ENCODE data around the gene KARS1. TPM values are rescaled to one million over a fixed set of nuclear protein-coding genes. Genes with fewer than 3 reads are reported as not detected.

Gene KARS1
- total and polyA plus RNA-seq, 5 donors from 2014 or later: 130 to 237 (median 192) TPM

DNA sequence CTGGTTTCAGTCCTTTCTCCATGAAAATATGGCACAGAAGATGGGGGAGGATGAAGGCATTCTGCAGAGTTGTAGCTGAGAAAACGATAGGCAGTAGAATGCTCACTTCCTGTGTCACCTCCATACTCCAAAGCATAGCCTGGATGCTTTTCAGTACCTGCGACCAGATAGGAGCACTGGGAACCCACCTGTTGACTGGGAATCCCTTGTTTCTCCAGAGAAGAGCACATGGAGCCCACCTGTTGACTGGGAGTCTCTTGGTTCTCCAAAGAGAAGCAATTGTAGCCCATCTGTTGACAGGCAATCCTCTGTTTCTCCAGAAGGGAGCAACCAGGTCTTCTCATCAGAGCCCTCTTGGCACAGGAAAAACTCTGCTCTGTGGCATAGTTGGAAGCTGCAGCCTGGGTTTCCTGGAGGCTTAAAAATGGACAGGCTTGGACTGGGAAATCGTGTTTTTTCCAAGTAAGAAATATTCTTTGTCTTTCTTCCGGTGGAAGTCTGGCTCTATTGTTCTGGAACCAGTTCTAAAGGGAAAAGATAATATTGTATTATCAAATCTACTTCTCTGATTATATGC, 13.3 kb upstream of the KARS1 start:
- no peak overlapping the region for H3K27ac ChIP-seq (ENCODE audit: insufficient read depth, low read length, poor library complexity, severe bottlenecking)

DNA sequence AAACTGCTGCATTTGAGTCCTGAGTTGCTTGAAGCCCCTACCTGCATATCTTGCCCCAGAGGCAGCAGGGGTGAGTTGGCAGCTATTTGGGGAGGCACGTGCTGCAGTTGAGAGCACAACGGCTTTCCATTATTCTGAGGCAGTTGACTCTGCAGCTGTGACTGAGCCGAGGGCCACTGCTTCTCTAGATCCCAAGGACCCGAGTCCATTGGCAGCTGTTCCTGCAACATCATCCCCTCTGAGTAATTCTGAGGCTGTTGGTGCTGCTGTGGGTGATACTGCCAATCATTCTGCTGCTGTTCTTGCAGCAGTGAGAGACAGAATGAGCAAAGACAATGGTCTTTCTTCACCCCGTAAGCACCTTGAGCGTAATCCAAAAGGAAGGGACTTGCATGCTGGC, 12.9 kb upstream of the KARS1 start:
- Mint-ChIP-seq H3K9me3 (no peaks in the 10 kb centered on the region), H3K27ac (no peak overlapping the region), H3K27me3 (no peaks in the 10 kb centered on the region), H3K36me3 (peaks cover 24% of the 10 kb centered on the region), H3K4me1 (peaks cover 17 to 24% (median 20%) of the 10 kb centered on the region in 4 donors), H3K4me3 (no peak overlapping the region)
- Histone ChIP-seq H3K9me3 (ENCODE audit: control insufficient read depth in 2 of 2, low read length in 2 of 2) (no peaks in the 10 kb centered on the region), H3K27ac (ENCODE audit: insufficient read depth, low read length, poor library complexity, severe bottlenecking) (no peak overlapping the region), H3K27me3 (ENCODE audit: control insufficient read depth, insufficient read depth, low read length) (no peaks in the 10 kb centered on the region), H3K4me1 (ENCODE audit: control insufficient read depth, insufficient read depth, low read length, poor library complexity, severe bottlenecking) (no peaks in the 10 kb centered on the region), H3K36me3 (ENCODE audit: control insufficient read depth, insufficient read depth, low read length) (peaks cover 50% of the 10 kb centered on the region), H3K4me3 (ENCODE audit: low read depth, low read length) (no peak overlapping the region)
- ATAC-seq (ENCODE audit: low read depth in 2 of 2) (no peak), DNase-seq (no peak)

More for the DNA sequence above, 13.3 kb upstream of the KARS1 start:
- H3K4me3 Mint-ChIP-seq: peak overlapping the region in 1 of 4 donors; percentile 27
- peaks cover 15 to 22% (median 16%) of the 10 kb centered on the region in 4 donors for H3K4me1 Mint-ChIP-seq
- Histone ChIP-seq H3K27me3 (ENCODE audit: control insufficient read depth, insufficient read depth, low read length) (no peaks in the 10 kb centered on the region), H3K9me3 (ENCODE audit: control insufficient read depth in 2 of 2, low read length in 2 of 2) (no peaks in the 10 kb centered on the region), H3K36me3 (ENCODE audit: control insufficient read depth, insufficient read depth, low read length) (peaks cover 45% of the 10 kb centered on the region), H3K4me1 (ENCODE audit: control insufficient read depth, insufficient read depth, low read length, poor library complexity, severe bottlenecking) (no peaks in the 10 kb centered on the region), H3K4me3 (ENCODE audit: low read depth, low read length) (no peak overlapping the region)
- ATAC-seq (ENCODE audit: low read depth in 2 of 2) (no peak), DNase-seq (no peak)
- H3K27ac Mint-ChIP-seq: no peak overlapping the region
- peaks cover 20% of the 10 kb centered on the region for H3K36me3 Mint-ChIP-seq
- no peaks in the 10 kb centered on the region for H3K27me3 Mint-ChIP-seq
- no peaks in the 10 kb centered on the region for H3K9me3 Mint-ChIP-seq

DNA sequence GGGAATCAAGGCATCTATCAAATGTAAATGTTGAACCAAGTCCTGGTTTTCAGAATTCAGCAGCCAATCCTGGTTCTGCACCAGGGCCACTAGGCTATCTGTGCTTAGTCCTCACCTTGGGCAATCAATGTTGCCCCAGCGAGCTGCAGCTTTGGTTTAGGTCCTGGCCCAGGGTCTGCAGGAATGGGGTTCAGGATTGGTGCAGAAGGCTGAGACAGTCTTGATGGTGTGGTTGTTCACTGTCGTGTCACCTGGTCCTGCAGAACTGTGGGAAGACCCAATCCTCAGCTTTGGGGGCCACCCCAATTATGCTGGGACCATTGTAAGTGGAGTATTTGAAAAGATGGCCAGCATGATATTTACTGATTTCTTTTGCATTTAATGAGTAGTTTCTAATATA, 10.7 kb upstream of the KARS1 start:
- Mint-ChIP-seq H3K27me3 (no peaks in the 10 kb centered on the region), H3K27ac (no peak overlapping the region), H3K9me3 (no peaks in the 10 kb centered on the region), H3K4me1 (peaks cover 31 to 41% (median 36%) of the 10 kb centered on the region in 4 donors), H3K36me3 (peaks cover 40% of the 10 kb centered on the region), H3K4me3 (no peak overlapping the region)
- Histone ChIP-seq H3K36me3 (ENCODE audit: control insufficient read depth, insufficient read depth, low read length) (peaks cover 66% of the 10 kb centered on the region), H3K27me3 (ENCODE audit: control insufficient read depth, insufficient read depth, low read length) (no peaks in the 10 kb centered on the region), H3K4me3 (ENCODE audit: low read depth, low read length) (no peak overlapping the region), H3K9me3 (ENCODE audit: control insufficient read depth in 2 of 2, low read length in 2 of 2) (no peaks in the 10 kb centered on the region), H3K4me1 (ENCODE audit: control insufficient read depth, insufficient read depth, low read length, poor library complexity, severe bottlenecking) (peaks cover 11% of the 10 kb centered on the region), H3K27ac (ENCODE audit: insufficient read depth, low read length, poor library complexity, severe bottlenecking) (peak overlapping the region; percentile 23)
- ATAC-seq (ENCODE audit: low read depth in 2 of 2) (no peak), DNase-seq (no peak)

DNA sequence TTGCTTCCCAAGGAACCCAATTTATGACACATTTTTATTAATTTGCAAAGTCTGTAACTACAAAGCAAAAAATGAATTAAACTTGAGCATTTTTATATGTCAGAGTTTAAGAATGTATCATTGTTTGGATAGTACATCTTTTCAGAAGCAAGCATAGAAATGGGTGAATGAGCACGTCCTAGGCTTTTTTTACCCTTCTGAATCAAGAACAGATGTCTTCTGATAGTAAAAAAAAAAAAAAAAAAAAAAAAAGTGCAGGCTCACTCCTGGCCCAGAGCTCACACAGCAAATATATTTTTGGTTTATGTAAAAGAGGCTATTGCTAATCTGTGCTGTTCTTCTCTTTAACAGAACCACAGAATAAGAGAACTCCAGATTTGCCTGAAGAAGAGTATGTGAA, 6.5 kb upstream of the KARS1 start:
- peaks cover 55% of the 10 kb centered on the region for H3K36me3 ChIP-seq (ENCODE audit: control insufficient read depth, insufficient read depth, low read length)
- ATAC-seq (ENCODE audit: low read depth in 2 of 2) (no peak), DNase-seq (no peak)
- H3K4me3 ChIP-seq (ENCODE audit: low read depth, low read length): peak overlapping the region; percentile 100
- peaks cover 46% of the 10 kb centered on the region for H3K36me3 Mint-ChIP-seq
- H3K9me3 Mint-ChIP-seq: no peaks in the 10 kb centered on the region
- peak overlapping the region; percentile 97 for H3K27ac ChIP-seq (ENCODE audit: insufficient read depth, low read length, poor library complexity, severe bottlenecking)
- H3K4me1 ChIP-seq (ENCODE audit: control insufficient read depth, insufficient read depth, low read length, poor library complexity, severe bottlenecking): peaks cover 47% of the 10 kb centered on the region
- peak overlapping the region in 2 of 3 donors; percentile 13 to 89 for H3K27ac Mint-ChIP-seq
- no peaks in the 10 kb centered on the region for H3K27me3 Mint-ChIP-seq
- H3K4me3 Mint-ChIP-seq: peak overlapping the region; percentile 66 to 94 (median 68)
- no peaks in the 10 kb centered on the region for H3K9me3 ChIP-seq (ENCODE audit: control insufficient read depth in 2 of 2, low read length in 2 of 2)
- peaks cover 51 to 72% (median 65%) of the 10 kb centered on the region in 4 donors for H3K4me1 Mint-ChIP-seq
- H3K27me3 ChIP-seq (ENCODE audit: control insufficient read depth, insufficient read depth, low read length): no peaks in the 10 kb centered on the region

DNA sequence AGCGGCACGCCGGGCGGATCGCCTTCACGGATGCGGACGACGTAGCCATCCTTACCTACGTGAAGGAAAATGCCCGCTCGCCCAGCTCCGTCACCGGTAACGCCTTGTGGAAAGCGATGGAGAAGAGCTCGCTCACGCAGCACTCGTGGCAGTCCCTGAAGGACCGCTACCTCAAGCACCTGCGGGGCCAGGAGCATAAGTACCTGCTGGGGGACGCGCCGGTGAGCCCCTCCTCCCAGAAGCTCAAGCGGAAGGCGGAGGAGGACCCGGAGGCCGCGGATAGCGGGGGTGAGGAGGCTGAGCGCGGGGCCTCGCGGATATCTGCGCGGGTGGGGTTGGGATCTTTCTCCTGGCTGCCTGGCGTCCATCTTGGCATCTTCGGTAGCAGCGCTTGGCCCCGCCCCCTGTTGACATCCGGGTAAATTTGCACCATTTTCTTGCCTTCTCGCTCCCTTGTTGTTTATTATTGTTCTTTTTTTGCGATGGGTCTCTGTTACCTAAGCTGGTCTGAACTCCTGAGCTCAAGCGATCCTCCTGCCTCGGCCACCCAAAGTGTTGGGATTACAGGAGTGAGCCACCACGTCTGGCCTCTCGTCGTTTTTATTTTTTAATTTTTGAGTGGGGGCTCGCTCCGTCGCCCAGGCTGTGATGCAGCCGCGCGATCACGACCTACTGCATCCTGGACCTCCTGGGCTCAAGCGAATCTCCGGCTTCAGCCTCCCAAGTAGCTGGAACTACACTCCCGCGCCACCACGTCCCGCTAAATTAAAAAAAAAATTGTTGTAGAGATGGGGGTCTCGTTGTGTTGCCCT, 1.0 kb upstream of the KARS1 start:
- Histone ChIP-seq H3K36me3 (ENCODE audit: control insufficient read depth, insufficient read depth, low read length) (peaks cover 23% of the 10 kb centered on the region), H3K4me3 (ENCODE audit: low read depth, low read length) (peak overlapping the region; percentile 100), H3K4me1 (ENCODE audit: control insufficient read depth, insufficient read depth, low read length, poor library complexity, severe bottlenecking) (peaks cover 73% of the 10 kb centered on the region), H3K27me3 (ENCODE audit: control insufficient read depth, insufficient read depth, low read length) (no peaks in the 10 kb centered on the region), H3K9me3 (ENCODE audit: control insufficient read depth in 2 of 2, low read length in 2 of 2) (no peaks in the 10 kb centered on the region), H3K27ac (ENCODE audit: insufficient read depth, low read length, poor library complexity, severe bottlenecking) (peak overlapping the region; percentile 97)
- Mint-ChIP-seq H3K27ac (peak overlapping the region; percentile 99 to 100 (median 99)), H3K4me3 (peak overlapping the region; percentile 94 to 100 (median 100)), H3K9me3 (peaks cover 0 to 2% (median 0%) of the 10 kb centered on the region in 7 donors), H3K4me1 (peaks cover 36 to 74% (median 58%) of the 10 kb centered on the region in 4 donors), H3K36me3 (peaks cover 28% of the 10 kb centered on the region), H3K27me3 (no peaks in the 10 kb centered on the region)
- peak; percentile 80 to 89 (median 89) for DNase-seq
- peak; percentile 33 to 34 for ATAC-seq (ENCODE audit: low read depth in 2 of 2)

DNA sequence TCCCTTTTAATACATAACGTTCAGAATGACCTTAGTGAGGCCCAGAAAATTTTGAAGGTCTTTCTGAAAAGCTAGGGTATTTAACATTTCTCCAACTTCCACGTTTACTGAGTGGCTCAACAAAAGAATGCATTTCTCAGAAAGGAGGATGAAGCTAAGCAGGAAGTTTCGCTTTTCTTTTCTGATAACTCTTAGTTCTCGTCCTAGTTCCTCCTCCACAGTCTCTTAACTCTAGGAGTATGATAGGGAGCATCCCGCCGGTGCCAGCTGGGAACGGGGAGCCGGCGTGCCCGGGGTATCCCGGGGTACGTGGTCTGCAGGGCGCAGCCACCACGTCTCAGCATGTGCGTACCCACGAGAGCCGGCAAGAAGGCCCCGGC, 363 bp downstream of the KARS1 start:
- H3K36me3 Mint-ChIP-seq: peaks cover 28% of the 10 kb centered on the region
- peaks cover 38 to 75% (median 55%) of the 10 kb centered on the region in 4 donors for H3K4me1 Mint-ChIP-seq
- H3K27me3 ChIP-seq (ENCODE audit: control insufficient read depth, insufficient read depth, low read length): no peaks in the 10 kb centered on the region
- ATAC-seq (ENCODE audit: low read depth in 2 of 2): peak; percentile 2 to 3
- H3K36me3 ChIP-seq (ENCODE audit: control insufficient read depth, insufficient read depth, low read length): peaks cover 30% of the 10 kb centered on the region
- no peaks in the 10 kb centered on the region for H3K9me3 ChIP-seq (ENCODE audit: control insufficient read depth in 2 of 2, low read length in 2 of 2)
- H3K4me3 ChIP-seq (ENCODE audit: low read depth, low read length): peak overlapping the region; percentile 100
- peaks cover 60% of the 10 kb centered on the region for H3K4me1 ChIP-seq (ENCODE audit: control insufficient read depth, insufficient read depth, low read length, poor library complexity, severe bottlenecking)
- peak overlapping the region; percentile 98 to 100 (median 100) for H3K4me3 Mint-ChIP-seq
- no peak for DNase-seq
- peak overlapping the region; percentile 95 to 100 (median 99) for H3K27ac Mint-ChIP-seq
- H3K9me3 Mint-ChIP-seq: peaks cover 0 to 2% (median 0%) of the 10 kb centered on the region in 7 donors
- H3K27me3 Mint-ChIP-seq: no peaks in the 10 kb centered on the region
- H3K27ac ChIP-seq (ENCODE audit: insufficient read depth, low read length, poor library complexity, severe bottlenecking): peak overlapping the region; percentile 97

DNA sequence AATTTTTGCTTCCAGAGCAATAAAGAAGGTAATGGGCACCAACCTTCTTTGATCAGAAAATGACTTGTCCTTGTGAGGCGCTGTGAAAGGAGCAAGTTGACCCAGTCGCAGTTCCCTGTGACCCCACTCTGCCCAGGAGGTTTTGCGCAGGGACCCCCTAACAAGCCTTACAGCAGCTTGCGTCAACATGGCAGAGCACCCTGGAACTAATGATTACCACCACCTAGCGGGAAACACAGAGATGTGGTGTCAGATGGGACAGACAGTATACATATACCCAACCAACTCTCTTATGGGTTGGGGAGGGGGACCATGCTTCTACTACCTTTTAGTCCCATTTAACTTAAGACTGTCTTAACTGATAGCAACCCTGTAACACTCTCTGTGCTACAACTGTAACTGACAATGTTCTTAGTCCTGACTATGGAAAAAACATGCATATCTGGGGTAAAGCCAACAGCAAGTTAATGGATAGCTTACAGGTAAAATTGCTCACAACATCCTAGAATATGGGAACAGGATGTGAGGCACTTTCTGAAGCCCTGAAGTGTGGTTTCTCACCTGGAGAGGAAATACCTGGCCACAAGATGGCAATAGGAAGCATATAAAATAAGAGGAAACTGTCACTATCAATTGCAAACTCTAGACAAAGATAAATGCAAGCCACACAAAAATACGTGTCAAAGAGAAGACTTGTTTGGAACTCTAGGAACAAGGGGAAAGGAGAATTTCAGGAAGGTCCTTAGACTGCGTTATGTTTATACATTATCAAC, 3.0 kb downstream of the KARS1 start:
- H3K4me1 ChIP-seq (ENCODE audit: control insufficient read depth, insufficient read depth, low read length, poor library complexity, severe bottlenecking): peaks cover 34% of the 10 kb centered on the region
- peak overlapping the region; percentile 15 for H3K27ac ChIP-seq (ENCODE audit: insufficient read depth, low read length, poor library complexity, severe bottlenecking)
- H3K27me3 Mint-ChIP-seq: no peaks in the 10 kb centered on the region
- no peaks in the 10 kb centered on the region for H3K9me3 ChIP-seq (ENCODE audit: control insufficient read depth in 2 of 2, low read length in 2 of 2)
- peak overlapping the region; percentile 57 to 84 (median 75) for H3K4me3 Mint-ChIP-seq
- no peaks in the 10 kb centered on the region for H3K27me3 ChIP-seq (ENCODE audit: control insufficient read depth, insufficient read depth, low read length)
- peaks cover 37% of the 10 kb centered on the region for H3K36me3 Mint-ChIP-seq
- peaks cover 54% of the 10 kb centered on the region for H3K36me3 ChIP-seq (ENCODE audit: control insufficient read depth, insufficient read depth, low read length)
- peak overlapping the region; percentile 52 to 74 (median 54) for H3K27ac Mint-ChIP-seq
- H3K9me3 Mint-ChIP-seq: peaks cover 0 to 2% (median 0%) of the 10 kb centered on the region in 7 donors
- H3K4me1 Mint-ChIP-seq: peaks cover 27 to 68% (median 44%) of the 10 kb centered on the region in 4 donors
- peak in 2 of 3 donors; percentile 25 to 56 for DNase-seq
- ATAC-seq (ENCODE audit: low read depth in 2 of 2): no peak
- H3K4me3 ChIP-seq (ENCODE audit: low read depth, low read length): peak overlapping the region; percentile 41
